ENCODE measurements around the gene GALNT1.

Gene GALNT1

GRCh38 chr18:35721431-35722081 lies 140.0 kb downstream of the GALNT1 start:
- no peak for DNase-seq

- no peak for DNase-seq
Measured at GRCh38 chr18:35728676-35729075, 147.1 kb downstream of the GALNT1 start.

DNA sequence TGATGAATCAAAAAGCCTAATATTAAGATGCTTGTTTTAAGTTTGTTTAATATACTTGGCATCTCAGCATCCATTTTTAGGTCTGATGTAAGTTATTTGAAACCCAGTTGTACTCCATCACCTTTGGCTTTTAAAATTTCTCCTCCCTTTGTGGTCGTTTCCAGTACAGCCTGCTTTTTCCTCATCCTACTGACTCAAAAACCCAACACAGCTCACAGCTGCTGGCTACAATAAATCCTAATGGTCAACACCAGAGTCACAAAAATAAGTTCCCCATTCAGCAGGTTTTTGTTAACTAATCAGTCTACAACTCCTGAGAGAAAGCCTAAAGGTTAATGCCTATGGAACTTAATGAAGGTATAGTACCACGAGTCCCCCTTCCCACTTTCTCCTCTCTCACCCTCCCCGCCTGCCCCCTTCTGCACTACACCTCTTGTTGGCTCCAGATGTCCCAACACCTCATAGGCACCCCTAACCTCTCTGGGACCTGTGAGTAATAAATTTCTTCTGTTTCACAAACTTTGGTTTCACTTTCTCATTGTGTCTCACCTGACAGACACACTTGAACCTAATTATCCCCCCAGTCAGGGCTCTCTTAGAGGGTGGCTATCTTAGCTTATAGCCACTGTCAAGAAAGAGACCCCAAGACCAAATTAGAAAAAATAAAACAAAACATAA lies 148.6 kb downstream of the GALNT1 start:
- DNase-seq, result peak; percentile 2

- DNase-seq, result no peak
Measured at GRCh38 chr18:35730691-35731370, 149.3 kb downstream of the GALNT1 start.

DNA sequence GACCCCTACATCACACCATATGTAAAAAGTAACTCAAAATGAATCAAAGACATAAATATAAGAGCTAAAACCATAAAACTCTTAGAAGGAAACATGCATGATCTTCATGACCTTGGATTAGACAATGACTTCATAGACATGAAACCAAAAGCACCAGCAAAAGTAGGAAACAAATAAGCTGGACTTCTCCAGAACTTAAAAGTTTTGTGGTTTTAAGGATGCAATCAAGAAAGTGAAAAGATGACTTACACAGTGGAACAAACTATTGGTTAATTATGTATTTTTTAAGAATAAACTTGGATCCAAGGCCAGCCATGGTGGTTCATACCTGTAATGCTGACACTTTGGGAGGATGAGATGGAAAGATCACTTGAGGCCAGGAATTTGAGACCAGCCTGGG lies 150.2 kb downstream of the GALNT1 start:
- peak; percentile 88 for DNase-seq

DNA sequence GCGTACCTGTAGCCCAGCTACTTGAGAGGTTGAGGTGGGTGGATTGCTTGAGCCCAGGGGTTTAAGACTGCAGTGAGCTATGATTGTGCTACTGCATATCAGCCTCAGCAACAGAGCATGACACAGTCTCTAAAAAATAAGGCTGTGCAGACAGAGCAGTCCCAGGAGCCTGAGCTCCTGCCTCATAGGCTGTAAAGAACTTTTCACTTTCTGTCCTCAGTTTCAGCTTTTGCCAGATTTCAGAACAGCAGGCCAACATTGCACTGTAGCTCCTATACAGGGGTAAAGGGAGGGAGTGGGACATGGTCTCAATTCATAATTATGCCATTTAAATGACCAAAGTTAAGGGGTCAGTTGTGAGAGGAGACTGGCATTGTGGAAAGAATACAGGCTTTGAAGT lies 150.6 kb downstream of the GALNT1 start:
- DNase-seq, result no peak

GRCh38 chr18:35732636-35733035 lies 151.1 kb downstream of the GALNT1 start:
- DNase-seq, result no peak

GRCh38 chr18:35733408-35733807 lies 151.9 kb downstream of the GALNT1 start:
- DNase-seq, result no peak

GRCh38 chr18:35736696-35737095 lies 155.2 kb downstream of the GALNT1 start:
- no peak for DNase-seq

- DNase-seq, result no peak
Measured at GRCh38 chr18:35739778-35740177, 158.2 kb downstream of the GALNT1 start.

DNA sequence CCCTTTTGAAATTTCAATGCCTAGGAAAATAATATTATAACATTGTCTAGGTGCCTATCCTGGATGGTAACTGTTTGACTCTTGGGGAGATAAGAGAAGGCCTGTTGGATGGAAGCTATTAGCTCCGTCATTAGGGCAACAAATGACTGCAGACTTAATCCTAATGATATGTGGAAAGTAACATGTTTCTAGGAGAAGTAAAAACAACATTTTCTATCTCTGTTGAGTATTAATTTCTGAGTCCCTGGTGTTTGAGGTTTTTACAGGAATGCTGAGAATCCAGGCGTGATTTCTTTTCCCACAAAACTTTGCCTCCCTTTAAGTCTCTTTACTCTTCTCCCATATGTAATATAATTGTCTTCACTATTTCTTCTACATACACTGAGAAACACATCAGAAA lies 159.1 kb downstream of the GALNT1 start:
- DNase-seq, result no peak

- DNase-seq, result no peak
Measured at GRCh38 chr18:35743916-35744315, 162.4 kb downstream of the GALNT1 start.

- DNase-seq, result no peak
Measured at GRCh38 chr18:35745814-35746213, 164.3 kb downstream of the GALNT1 start.

GRCh38 chr18:35746826-35747339 lies 165.3 kb downstream of the GALNT1 start:
- no peak for DNase-seq

GRCh38 chr18:35747894-35748472 lies 166.4 kb downstream of the GALNT1 start:
- no peak for DNase-seq

GRCh38 chr18:35749701-35750100 lies 168.2 kb downstream of the GALNT1 start:
- no peak for DNase-seq

GRCh38 chr18:35750929-35751328 lies 169.4 kb downstream of the GALNT1 start:
- DNase-seq, result no peak

DNA sequence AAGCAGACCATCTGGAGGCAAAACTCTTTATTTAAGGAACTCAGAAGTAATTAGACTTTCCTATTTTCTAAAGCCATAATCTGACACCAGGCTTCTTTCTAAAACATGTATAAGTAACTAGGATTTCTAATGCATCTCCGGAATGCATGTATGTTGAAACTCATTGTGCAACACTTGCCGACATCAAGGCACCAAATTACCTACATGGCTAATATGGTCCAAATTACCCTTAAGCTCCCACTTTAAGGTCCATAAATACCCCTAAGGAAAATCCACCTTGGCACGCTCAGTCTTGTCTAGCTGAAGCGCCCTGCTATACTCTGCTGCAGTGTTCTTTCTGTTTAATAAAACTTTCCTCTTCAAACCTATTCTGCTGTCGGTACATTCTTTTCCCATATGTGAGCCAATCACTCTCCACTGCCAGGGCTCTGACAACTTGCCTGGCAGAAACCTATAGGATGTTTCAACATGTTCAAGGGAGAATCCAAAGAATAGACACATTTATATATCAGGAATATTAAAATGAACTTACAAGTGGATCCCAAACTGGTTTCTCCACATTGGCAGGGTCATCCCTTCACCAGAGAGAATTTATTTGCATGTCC lies 171.9 kb downstream of the GALNT1 start:
- DNase-seq, result no peak

- no peak for DNase-seq
Measured at GRCh38 chr18:35754464-35754863, 172.9 kb downstream of the GALNT1 start.

DNA sequence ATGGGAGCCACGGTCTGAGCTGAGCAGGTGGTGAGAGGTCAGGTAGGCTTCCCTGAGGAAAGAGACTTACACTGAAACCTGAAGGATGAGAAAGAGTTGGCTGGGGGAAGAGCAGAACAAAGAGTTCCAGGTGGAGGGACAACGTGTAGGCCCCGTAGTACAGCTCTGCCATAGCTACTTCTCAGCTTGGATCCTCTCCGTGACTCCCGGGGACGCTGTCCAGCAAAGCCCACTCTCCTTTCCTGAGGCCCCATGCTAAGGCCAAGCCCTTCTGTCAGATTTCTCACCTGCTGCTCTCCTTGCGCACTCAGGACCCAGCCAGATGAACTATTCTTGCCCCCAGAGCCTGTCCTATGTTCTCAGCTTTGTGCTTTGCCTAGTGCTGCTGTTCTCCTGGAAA lies 173.8 kb downstream of the GALNT1 start:
- no peak for DNase-seq

DNA sequence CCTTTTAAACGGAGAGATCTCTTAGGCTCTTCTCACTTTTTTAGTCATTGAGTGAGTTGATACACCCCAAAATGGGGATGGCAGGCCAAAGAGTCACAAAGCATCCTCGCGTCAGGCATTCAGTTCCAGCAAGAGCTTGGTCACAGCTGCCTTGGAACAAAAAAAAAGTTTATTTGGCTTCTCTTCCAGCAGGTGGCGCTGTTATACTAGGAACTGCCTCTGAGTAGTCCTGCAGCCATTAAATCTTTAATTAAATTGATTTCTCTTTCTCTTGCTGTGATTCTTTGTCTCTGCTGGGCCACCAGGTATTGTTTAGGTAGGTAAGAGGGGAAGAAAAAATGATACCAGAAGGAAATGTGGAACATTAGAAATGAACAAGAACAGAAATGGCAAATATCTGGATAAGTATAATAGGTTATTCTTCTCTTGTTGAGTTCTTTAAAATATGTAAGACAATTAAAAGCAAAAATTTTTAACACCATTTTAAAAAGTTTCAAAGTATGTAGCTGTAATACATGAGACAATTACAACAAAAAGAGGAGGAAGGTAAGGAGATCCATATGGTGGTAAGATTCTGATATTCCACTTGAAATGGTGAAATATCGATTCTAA lies 175.1 kb downstream of the GALNT1 start:
- DNase-seq, result peak; percentile 72
